Peyer's patch (tissue), 4 donors: ENCODE results near the gene EIF2S3B.

Experiments
- POLR2A ChIP-seq, 2 donors: fragments of 450-650 bp; IDR thresholded peaks; one replicate each; pipeline ENCODE4 v1.5.1; 2017; ENCODE audit warnings: antibody characterized with exemption in 2 of 2, mild to moderate bottlenecking in 2 of 2, moderate library complexity in 2 of 2
- TF ChIP-seq, protein P1 (sequence below), 6 experiments: fragments of 450-650 bp in 4 of 6; fragments of 200-600 bp in 2 of 6; sonication (generic) in 1 of 6; IDR thresholded peaks; one replicate each; pipeline ENCODE4 v1.5.1; 2017 to 2019; ENCODE audit warnings: antibody characterized with exemption in 6 of 6, mild to moderate bottlenecking in 3 of 6, moderate library complexity in 1 of 6

DNA sequence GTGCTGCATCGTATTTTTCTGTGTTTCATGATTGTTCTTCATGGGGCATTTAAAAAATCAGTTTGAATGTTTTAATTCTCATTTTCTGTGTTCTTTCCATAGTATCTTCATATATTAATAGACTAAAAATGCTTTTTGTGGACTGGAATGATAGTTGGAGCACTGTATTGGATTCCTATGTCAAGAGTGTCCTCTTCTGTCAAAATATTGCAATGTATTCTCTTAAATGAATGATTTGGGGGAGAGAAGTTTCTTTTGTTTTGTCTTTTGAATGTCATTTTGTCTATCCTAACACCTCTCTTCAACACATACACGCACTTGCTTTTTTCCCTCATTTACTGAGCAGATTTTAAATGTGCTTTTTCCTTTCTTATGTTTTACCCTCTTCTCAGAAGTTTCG lies 4.7 kb upstream of the EIF2S3B start:
- TF ChIP-seq, protein P1, sequence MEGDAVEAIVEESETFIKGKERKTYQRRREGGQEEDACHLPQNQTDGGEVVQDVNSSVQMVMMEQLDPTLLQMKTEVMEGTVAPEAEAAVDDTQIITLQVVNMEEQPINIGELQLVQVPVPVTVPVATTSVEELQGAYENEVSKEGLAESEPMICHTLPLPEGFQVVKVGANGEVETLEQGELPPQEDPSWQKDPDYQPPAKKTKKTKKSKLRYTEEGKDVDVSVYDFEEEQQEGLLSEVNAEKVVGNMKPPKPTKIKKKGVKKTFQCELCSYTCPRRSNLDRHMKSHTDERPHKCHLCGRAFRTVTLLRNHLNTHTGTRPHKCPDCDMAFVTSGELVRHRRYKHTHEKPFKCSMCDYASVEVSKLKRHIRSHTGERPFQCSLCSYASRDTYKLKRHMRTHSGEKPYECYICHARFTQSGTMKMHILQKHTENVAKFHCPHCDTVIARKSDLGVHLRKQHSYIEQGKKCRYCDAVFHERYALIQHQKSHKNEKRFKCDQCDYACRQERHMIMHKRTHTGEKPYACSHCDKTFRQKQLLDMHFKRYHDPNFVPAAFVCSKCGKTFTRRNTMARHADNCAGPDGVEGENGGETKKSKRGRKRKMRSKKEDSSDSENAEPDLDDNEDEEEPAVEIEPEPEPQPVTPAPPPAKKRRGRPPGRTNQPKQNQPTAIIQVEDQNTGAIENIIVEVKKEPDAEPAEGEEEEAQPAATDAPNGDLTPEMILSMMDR (IDR thresholded peaks at IDR 0.05), result peak in 2 of 6 experiments; percentile 16 to 28
- TF ChIP-seq POLR2A (IDR thresholded peaks at IDR 0.05), result no peak
